GM12891 (cell line): Measurements from ENCODE around the gene TBXAS1. TPM values are rescaled to one million over a fixed set of nuclear protein-coding genes. Genes with fewer than 3 reads are reported as not detected.
A peak's percentile ranks its signal among the peaks of the same experiment; 100 is the strongest.

Experiments used
- DNase-seq: peaks from one replicate; pipeline ENCODE4 v3.0.0; 2011; ENCODE audit warnings: low spot score; ENCODE audit not compliant: insufficient read length
- FAIRE-seq: peaks from 2 replicates; lab custom pipeline; 2011; peaks lifted over from hg19 to GRCh38; lab: Jason Lieb, UNC
- PAX5 ChIP-seq: IDR thresholded peaks from 2 replicates; pipeline ENCODE4 v1.6.1; 2011; ENCODE audit warnings: low read length, moderate library complexity, mild to moderate bottlenecking; ENCODE audit not compliant: insufficient read depth, severe bottlenecking
- POLR2A ChIP-seq: IDR thresholded peaks from 2 replicates; pipeline ENCODE4 v1.6.1; 2011; ENCODE audit warnings: low read depth, low read length, control low read depth
- POLR2AphosphoS5 ChIP-seq: IDR thresholded peaks from 2 replicates; pipeline ENCODE4 v1.6.1; 2011; ENCODE audit warnings: low read depth, low read length, control low read depth
- POU2F2 ChIP-seq: IDR thresholded peaks from 2 replicates; pipeline ENCODE4 v1.6.1; 2011; ENCODE audit warnings: low read depth, mild to moderate bottlenecking, control low read depth, low read length, moderate library complexity
- SPI1 ChIP-seq: IDR thresholded peaks from 2 replicates; pipeline ENCODE4 v1.6.1; 2011; ENCODE audit warnings: low read depth, low read length, control low read depth
- TAF1 ChIP-seq: IDR thresholded peaks from 2 replicates; pipeline ENCODE4 v1.6.1; 2011; ENCODE audit warnings: low read depth, low read length, control low read depth
- polyA plus RNA-seq: library from polyadenylated mRNA; unstranded; fragments of >200 nt; gene quantifications from one replicate; pipeline ENCODE4 v1.2.1, GENCODE V29; 2012; ENCODE audit warnings: low read depth, missing spikeins, inconsistent platforms; ENCODE audit not compliant: missing spikeins

Gene TBXAS1
- 16.5 TPM for polyA plus RNA-seq

DNA sequence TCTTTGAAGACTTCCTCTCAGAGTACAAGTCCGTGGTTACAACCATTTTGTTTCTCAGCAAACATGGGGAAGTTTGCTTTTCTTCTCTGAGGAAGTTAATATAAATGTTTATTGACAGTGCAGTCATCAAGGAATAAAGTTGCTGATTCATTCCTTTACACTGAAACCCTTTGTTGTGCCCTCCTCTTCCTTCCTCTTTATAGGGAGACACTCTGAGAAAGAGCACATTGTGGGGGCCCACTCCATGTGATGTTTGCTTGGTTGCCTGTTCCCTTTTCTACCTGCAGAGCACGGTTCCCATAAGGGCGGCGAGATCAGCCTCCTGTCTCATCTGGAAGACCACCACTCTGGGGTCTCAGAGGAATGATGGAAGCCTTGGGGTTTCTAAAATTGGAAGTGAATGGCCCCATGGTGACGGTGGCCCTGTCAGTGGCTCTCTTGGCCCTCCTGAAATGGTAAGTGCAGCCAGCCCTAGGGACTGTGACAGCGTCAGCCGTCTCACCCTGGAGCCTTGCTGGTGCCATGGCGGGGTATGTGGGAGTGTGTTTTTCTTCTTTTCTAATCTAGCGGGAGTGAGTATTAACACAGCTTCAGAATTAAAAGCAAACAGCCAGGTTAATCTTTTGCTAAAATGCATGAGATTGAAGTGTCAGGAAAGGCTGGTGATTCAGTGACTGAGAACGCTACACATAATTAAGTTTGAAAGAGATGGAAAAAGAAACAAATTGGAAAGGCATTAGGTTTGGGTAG is at the start of gene TBXAS1:
Gene TBXAS1, plus strand, starts transcription at position 240 of the 750 bp plus-strand sequence. Its CDS starts 127 bp downstream, at position 367.
- FAIRE-seq (peak; percentile 77), DNase-seq (no peak)
- TF ChIP-seq POLR2A: peak; percentile 53
- TF ChIP-seq PAX5: no peak
- TF ChIP-seq POU2F2: peak; percentile 44; the same call in 1 of the 2 replicates
- TF ChIP-seq SPI1: peak; percentile 61
- no peak for TF ChIP-seq POLR2AphosphoS5

DNA sequence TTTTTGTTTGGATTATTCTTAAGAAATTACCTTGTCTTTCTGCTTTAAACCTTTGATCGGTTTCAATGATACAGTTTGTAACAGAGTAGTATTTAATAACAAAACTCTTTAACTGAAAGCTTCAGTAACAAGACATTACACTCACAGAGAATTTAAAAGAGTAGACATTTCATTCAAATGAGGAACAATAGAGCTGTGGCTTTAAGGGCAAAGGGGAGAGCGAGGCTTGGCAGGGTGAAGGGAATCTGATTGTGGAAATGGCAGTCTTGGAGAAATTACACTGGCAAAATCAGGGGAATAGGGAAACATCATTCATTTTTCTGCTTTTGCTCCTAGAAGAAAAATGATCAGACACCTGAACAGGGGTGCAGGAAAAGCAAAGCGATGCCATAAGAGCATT is 46.1 kb upstream of the TBXAS1 start:
- DNase-seq (no peak), FAIRE-seq (no peak)
- no peak for TF ChIP-seq TAF1
- TF ChIP-seq POLR2AphosphoS5: no peak
- no peak for TF ChIP-seq POLR2A
- no peak for TF ChIP-seq POU2F2
- TF ChIP-seq SPI1: no peak
- TF ChIP-seq PAX5: no peak

- FAIRE-seq (no peak), DNase-seq (no peak)
- no peak for TF ChIP-seq SPI1
- TF ChIP-seq POU2F2: no peak
Observed at GRCh38 chr7:139783647-139784385, 45.2 kb upstream of the TBXAS1 start.

DNA sequence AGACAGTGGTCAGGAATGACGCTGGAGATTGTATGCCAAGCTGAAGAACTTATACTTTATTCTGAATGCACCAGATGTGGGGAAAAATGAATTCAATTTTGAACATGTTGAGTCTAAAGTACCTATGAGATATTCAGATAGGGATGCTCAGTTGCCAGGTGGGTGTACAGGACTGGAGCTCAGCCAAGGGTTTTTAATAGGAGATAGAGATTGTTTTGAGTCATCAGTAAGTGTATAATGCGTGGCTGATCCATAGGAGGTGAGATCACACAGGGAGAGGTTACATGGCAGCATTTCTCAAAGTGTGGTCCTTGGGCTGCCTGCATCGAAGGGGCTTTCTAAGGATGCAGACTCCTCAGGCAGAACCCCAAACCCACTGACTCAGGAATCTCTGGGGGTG is 44.4 kb upstream of the TBXAS1 start:
- no peak for DNase-seq
- FAIRE-seq: no peak
- TF ChIP-seq SPI1: no peak
- TF ChIP-seq PAX5: no peak
- no peak for TF ChIP-seq POLR2AphosphoS5
- TF ChIP-seq POLR2A: no peak
- TF ChIP-seq POU2F2: no peak

GRCh38 chr7:139791316-139791715 is 37.7 kb upstream of the TBXAS1 start:
- no peak for TF ChIP-seq POLR2A
- TF ChIP-seq POLR2AphosphoS5: no peak
- TF ChIP-seq POU2F2: no peak
- no peak for TF ChIP-seq SPI1
- TF ChIP-seq TAF1: no peak
- TF ChIP-seq PAX5: no peak
- FAIRE-seq (no peak), DNase-seq (no peak)

DNA sequence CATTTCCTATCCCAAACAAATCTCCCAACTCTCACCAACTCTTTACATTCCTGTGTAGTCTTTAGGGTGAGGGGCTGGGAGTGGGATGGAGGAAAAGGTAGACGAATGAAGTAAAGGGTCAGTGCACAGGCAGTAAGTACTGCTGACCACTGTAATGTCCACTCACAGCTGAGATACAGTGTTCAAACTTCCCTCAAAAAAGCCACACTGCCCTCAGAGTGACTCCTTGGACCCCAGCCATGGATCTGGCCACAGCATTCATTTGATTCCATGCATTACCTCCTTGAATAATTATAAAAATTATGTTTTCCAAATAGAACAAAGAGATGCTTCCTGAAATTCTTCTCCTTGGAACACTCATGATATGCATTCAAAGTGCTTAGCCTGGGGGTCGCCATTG is 31.5 kb upstream of the TBXAS1 start:
- FAIRE-seq: no peak
- no peak for DNase-seq
- TF ChIP-seq SPI1 (no peak), POLR2AphosphoS5 (no peak), TAF1 (no peak), POLR2A (no peak), PAX5 (no peak), POU2F2 (no peak)

GRCh38 chr7:139798221-139798620 is 30.8 kb upstream of the TBXAS1 start:
- peak; percentile 91 for FAIRE-seq
- TF ChIP-seq POLR2A (no peak), POU2F2 (no peak), PAX5 (no peak), TAF1 (no peak), SPI1 (0 out of 2 replicates have a peak, but pooled peaks have one; percentile 2)
- peak; percentile 16 for DNase-seq

DNA sequence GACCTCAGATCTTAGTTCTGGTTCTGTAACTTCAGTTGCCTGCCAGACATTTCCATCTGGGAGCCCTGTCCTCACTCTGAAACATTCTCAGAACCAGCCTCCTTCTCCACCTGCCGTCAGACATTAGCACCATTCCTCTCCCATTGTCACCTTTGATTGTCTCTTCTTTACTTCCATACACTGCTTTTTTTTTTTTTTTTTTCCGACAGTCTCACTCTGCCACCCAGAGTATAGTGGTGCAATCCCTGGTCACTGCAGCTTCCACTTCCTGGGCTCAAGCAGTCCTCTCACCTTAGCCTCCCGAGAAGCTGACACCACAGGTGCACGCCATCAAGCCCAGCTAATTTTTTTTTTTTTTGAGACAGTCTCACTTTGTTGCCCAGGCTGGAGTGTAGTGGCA is 30.2 kb upstream of the TBXAS1 start:
- no peak for FAIRE-seq

GRCh38 chr7:139799586-139799985 is 29.5 kb upstream of the TBXAS1 start:
- peak; percentile 26 for FAIRE-seq
- no peak for DNase-seq
- TF ChIP-seq POLR2AphosphoS5: no peak
- TF ChIP-seq TAF1: no peak
- TF ChIP-seq POLR2A: no peak
- no peak for TF ChIP-seq POU2F2
- no peak for TF ChIP-seq SPI1
- TF ChIP-seq PAX5: no peak

More for the DNA sequence above, 30.2 kb upstream of the TBXAS1 start:
- DNase-seq: no peak
- no peak for TF ChIP-seq TAF1
- no peak for TF ChIP-seq PAX5
- no peak for TF ChIP-seq SPI1
- no peak for TF ChIP-seq POU2F2
- no peak for TF ChIP-seq POLR2A
- TF ChIP-seq POLR2AphosphoS5: no peak

DNA sequence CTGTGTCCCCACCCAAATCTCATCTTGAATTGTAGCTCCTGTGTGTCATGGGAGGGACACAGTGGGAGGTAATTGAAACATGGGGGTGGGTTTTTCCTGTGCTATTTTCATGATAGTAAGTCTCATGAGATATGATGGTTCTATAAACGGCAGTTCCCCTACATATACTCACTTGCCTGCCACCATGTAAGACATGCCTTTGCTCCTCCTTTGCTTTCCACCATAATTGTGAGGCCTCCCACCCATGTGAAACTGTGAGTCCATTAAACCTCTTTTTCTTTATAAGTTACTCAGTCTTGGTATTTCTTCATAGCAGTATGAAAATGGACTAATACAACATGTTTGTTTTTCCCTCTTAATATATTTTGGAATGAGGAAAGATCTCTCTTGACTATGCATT is 24.5 kb upstream of the TBXAS1 start:
- no peak for TF ChIP-seq PAX5
- TF ChIP-seq POLR2A: no peak
- no peak for TF ChIP-seq SPI1
- no peak for TF ChIP-seq POU2F2
- TF ChIP-seq POLR2AphosphoS5: no peak
- TF ChIP-seq TAF1: no peak
- no peak for FAIRE-seq
- no peak for DNase-seq
